SKM-1 treated with dmso at 0.1 percent for 144 hours (cell line): ENCODE results near the gene PHACTR3.

Experiments
- DNase-seq: peaks from one replicate; lab custom pipeline; 2025; ENCODE audit not compliant: unreplicated experiment; lab: John Stamatoyannopoulos, UW

Gene PHACTR3

DNA sequence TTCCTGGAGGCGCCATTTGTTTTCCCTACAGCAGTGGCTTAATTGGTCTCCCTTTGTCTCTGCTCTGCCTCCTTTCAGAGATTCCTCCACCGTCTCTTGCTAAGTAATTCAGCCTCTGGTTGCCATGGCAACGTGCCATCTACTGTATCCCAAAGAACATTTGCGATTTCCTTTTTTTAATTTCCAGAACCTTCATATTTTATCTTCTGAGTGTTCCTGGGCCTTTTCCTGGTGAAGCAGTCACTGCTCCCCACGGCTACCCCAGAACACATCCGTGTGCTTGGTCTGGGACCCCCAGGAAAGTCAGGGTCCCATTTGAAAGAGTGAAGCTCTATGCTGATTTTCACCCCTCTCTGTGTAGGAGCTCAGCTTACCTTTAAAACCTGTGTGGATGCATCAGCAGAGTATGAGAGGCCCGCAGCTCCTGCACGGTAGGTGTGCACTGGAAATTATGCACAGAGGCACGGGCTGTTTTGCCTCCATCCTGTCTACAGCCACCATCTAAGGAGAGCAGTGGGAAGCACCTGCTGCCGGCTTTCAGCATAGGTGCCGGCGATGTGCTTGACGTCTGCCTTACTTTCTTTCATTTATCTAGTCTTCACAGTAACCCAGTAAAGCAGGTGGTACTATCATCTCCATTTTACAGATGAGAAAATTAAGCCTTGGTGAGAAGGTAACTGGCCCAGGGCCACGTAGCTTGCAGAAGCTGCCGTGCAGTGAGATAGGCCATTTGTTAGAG, 206.3 kb downstream of the PHACTR3 start:
- no peak for DNase-seq

GRCh38 chr20:59811681-59812171, 207.4 kb downstream of the PHACTR3 start:
- DNase-seq, result no peak

DNA sequence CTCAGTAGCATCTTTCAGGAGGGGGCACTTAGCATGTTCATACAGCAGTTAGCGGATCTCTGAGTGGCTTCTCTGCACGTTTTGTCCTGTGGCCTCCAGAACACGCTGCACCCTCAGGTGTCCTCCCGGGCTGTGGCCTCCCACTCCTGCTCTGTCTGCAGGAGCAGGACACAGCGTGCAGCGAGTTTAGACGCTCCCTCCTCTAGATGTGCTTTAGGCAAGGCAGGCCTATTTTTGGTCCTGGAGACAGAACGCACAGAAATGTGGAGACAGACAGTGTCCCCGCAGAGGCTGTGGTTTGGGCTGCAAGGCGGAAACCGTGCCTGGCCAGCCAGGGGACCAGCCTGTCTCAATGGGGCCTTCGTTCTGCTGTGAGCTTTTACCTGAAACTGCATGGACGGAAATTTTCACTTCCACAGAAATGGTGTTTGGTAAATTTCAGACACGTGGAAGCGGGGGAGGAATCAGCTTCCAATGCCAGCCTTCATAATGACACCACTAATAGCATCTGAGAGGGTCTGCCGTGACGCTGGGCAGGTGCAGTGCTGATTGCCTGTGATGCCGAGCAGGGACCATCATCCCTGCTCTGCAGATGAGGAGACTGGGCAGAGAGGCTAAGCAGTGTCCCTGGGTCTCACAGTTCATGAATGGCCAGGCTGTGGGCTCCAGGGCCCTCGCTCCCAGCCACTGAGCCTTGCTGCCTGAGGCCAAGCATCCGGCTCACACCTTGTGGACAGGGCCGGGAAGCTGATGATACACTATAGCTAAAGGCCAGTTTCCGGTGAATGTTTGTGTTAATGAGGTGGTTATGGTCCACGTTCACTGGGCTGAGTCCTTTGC, 208.2 kb downstream of the PHACTR3 start:
- DNase-seq, result no peak

GRCh38 chr20:59813126-59813947, 209.0 kb downstream of the PHACTR3 start:
- no peak for DNase-seq

DNA sequence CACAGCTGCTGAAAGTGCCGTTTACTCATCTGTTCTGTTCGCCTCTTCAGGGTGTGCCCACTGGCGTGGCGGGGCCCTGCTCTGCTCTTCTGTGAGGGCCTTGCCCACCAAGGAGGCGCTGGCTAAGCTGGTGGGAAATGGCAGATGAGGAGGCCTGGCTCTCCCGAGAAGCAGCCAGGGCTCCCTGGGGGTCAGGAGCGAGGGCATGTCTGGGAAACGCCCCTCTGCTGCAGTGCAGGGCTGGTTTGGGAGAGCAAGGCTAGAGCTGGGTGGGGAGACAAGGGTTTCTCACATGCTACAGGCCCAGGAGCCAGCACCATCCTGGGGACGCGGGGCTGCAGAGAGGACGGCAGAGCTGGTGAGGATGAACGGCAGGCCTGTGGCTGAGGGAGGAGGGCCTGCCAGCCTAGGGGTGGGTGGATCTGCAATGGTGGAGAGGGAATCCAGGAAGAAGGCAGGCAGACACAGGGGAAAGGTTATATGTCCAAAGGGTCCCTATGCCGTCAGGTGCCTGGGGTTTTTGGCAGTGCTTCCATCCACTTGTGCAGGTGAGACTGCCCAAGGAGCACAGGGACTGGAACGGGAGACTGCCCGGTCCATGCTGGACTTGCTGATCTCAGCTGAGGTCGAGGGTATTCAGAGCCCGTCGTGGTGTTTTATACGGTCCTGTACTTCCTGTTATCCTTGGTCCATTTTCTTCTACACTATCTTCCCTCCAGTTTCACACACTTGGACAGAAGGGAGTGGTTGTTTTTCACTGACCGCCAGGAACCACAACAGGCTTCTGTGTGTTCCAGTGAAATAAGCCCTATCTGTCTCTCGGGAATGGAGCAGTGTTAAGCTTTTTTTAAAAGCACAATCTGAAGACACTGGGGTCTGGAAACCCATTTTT, 209.9 kb downstream of the PHACTR3 start:
- DNase-seq, result no peak

- DNase-seq, result no peak
Measured at GRCh38 chr20:59814840-59815340, 210.6 kb downstream of the PHACTR3 start.

DNA sequence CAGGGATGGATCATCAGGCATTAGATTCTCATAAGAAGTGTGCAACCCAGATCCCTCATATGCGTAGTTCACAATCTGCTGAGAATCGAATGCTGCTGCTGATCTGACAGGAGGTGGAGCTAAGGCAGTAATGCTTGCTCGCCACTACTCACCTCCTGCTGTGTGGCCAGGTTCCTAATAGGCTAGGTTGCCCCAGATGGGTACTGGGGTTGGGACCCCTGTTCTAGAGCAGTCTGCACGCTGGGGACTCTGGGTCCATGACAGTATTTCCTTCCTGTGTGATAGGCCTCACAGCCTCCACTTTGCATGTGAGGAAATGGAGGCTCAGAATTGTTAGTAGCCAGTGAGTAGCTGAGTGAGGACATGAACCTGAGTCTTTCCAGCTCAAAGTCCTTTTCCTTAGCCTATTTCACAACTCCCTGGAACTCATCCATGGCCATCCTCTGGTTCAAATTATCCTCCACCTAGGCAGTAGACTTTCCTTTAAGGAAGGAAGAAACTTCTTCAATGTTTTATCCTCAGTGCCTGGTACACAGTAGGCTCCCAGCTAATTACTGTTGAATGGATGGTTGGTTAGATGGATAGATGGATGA, 211.9 kb downstream of the PHACTR3 start:
- DNase-seq, result no peak

DNA sequence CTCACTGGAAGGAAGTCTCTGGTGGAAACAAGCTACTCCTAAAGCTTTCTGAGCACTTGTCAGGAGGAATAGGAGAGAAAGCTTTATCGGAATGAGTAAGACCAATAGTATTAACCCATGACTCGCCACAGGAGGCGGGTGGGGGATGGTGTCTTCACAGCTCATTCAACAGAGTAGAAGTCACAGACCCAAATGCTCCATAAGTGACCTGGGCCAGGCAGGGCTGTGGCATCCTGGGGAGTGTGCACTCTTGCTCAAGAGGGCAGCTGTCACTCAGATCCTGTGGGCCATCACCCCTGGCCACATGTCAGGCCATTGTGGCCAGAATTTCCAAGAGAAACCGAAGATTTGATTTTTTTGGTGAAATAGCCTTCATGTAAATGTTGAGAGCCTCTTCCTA, 213.1 kb downstream of the PHACTR3 start:
- DNase-seq, result no peak

- DNase-seq, result no peak
Measured at GRCh38 chr20:59817846-59818615, 213.7 kb downstream of the PHACTR3 start.

DNA sequence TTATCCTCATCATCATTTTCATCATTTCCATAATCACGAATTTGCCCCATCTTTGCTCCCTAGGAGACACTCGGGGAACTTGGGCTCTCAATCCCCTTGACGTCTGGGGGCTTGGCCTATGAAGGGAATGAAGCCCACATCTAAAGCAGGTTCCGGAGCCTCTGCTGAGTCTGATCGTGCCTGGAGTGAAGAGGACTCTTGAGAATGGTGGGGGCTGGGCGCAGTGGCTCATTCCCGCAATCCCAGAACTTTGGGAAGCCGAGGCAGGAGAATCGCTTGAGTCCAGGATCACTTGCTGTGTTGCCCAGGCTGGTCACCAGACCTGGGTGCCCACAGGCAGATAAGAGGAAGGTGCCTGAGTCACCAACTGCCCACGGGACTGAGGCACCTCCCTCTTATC, 214.6 kb downstream of the PHACTR3 start:
- DNase-seq, result no peak

DNA sequence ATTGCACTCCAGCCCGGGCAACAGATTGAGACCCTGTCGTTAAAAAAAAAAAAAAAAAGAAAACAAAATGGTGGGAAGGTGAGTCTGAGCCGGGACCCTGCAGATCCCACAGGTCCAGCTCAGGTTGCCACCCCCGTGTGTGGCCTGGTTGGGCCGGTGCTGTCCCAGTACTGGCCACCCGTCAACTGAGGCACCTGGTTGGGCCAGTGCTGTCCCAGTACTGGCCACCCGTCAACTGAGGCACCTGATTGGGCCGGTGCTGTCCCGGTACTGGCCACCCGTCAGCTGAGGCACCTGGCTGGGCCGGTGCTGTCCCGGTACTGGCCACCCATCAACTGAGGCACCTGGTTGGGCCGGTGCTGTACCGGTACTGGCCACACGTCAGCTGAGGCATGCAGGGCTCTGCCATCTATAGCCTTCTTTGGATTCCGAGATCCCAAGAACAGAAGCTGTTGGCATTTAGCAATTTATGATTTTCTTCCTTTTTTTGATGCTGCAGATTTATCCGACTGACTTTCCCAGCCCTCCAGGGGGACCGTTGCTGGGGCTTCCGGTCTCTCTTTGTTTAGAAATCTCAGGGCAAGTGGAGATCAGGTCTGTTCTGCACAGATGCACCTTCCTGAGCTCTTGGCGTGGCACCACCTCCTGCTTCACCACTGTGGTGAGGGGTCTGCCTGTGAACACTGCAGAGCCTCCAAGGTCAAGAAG, 215.3 kb downstream of the PHACTR3 start:
- DNase-seq, result no peak

- DNase-seq, result no peak
Measured at GRCh38 chr20:59820204-59821041, 216.1 kb downstream of the PHACTR3 start.

DNA sequence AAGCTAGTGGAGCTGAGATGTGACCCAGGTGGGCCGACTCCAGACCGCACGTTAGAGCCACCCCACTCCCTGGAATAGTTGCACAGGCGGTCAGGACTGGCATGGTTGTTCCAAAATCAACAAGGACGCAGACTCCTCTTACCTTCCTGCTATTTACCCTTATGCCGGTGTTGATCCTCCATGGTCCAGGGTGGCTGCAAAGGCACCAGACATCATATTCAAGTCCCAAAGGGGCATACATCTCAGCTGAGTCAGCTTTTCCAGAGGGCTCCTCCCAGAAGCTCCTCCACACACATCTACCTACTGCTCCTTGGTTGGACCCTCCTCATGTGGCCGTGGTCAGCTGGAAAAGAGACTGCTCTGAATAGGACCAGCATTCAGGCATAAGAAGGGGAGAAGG, 216.9 kb downstream of the PHACTR3 start:
- no peak for DNase-seq

GRCh38 chr20:59821788-59822187, 217.4 kb downstream of the PHACTR3 start:
- DNase-seq, result no peak

GRCh38 chr20:59822291-59823029, 218.1 kb downstream of the PHACTR3 start:
- DNase-seq, result no peak

DNA sequence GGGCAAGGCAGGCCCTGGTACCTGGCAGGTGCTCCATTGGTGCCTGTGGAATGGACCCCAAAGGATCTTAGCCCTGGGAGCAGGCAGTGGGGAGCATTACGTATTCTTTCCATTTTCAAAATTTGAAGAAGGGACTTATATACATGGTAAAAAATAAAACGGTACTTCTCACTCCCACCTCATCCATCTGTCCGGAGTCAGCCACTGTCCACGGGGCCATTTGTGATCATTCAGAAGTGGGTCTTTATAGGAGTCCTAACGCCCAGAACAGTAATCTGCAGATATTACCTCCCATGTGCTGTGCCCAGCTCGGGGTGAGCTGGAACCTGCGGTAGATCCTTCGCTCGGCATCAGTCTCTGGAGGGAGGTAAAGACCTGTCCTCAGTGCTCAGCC, 218.7 kb downstream of the PHACTR3 start:
- DNase-seq, result no peak
